Mesothelial cell of epicardium (in vitro differentiated cells): ENCODE results near the gene ABCC4. TPM values are rescaled to one million over a fixed set of nuclear protein-coding genes. Genes with fewer than 3 reads are reported as not detected.
"Not testable (repeated sequence)": the region's sequence is repeated elsewhere in the genome, so short reads cannot be mapped to it uniquely, and the experiment has no call there.

Source experiments
- DNase-seq, 2 experiments: peaks; one replicate each; pipeline ENCODE4 v3.0.0; 2021; ENCODE audit warnings: low spot score in 2 of 2; ENCODE audit not compliant: unreplicated experiment in 2 of 2
- H3K27ac Mint-ChIP-seq: 2 replicates; pipeline ENCODE4 v1.8.0; 2021; ENCODE audit warnings: mixed read lengths
- H3K27me3 Mint-ChIP-seq: 2 replicates; pipeline ENCODE4 v1.8.0; 2021; ENCODE audit warnings: low read depth, mixed read lengths
- H3K36me3 Mint-ChIP-seq: 2 replicates; pipeline ENCODE4 v1.8.0; 2021; ENCODE audit warnings: mixed read lengths
- H3K4me1 Mint-ChIP-seq: 2 replicates; pipeline ENCODE4 v1.8.0; 2021; ENCODE audit warnings: mixed read lengths
- H3K4me3 Mint-ChIP-seq: 2 replicates; pipeline ENCODE4 v1.8.0; 2021; ENCODE audit warnings: mild to moderate bottlenecking, moderate library complexity, mixed read lengths
- H3K9me3 Mint-ChIP-seq: 2 replicates; pipeline ENCODE4 v1.8.0; 2021; ENCODE audit warnings: mixed read lengths
- total RNA-seq: library from RNA; stranded (reverse); gene quantifications from 3 replicates; pipeline ENCODE4 v1.2.1, GENCODE V29; 2021
- TF ChIP-seq, protein P1 (sequence below): fragments of 200-600 bp; sonication (generic); IDR thresholded peaks from one replicate; pipeline ENCODE4 v1.5.0; 2021; ENCODE audit warnings: antibody characterized with exemption; ENCODE audit not compliant: unreplicated experiment

ABCC4 gene
- total RNA-seq, 1 donor from 2014 or later: 7.7 TPM

DNA sequence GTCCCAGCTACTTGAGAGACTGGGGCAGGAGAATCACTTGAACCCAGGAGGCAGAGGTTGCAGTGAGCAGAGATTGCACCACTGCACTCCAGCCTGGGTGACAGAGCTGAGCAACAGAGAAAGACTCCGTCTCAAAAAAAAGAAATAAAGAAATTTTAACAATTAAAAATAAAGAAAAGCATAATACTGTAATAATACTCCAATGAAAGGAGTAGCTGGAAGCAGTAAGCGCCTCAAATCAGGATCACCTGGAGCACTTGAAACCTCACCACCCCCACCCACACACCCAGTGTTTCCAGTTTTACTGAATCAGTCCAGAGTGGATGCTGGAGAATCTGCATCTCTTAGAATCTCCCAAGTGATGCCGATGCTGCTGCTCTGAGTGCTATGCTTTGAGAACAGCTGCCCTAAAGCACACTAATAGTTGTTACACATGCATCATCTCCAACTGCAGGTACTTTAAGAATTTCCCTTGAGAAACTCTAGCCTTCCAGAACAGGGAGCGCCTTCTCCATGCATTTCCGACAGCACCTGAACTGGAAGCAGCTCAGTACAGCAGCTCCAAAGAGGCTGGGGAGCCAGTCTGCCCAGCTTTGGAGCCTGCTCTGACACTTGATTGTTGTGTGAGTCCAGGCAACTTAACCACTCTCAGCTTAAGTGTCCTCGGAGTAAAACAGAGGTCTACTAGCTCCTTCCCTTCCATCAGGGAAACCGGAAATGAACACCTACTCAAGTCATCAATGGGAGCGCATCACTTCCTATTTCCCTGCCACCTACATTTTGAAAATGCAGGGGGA is 2.9 kb downstream of the ABCC4 start:
- Mint-ChIP-seq H3K27me3 (peaks cover 17% of the 10 kb centered on the region), H3K27ac (no peak overlapping the region), H3K9me3 (no peaks in the 10 kb centered on the region), H3K36me3 (no peaks in the 10 kb centered on the region), H3K4me1 (peaks cover 8% of the 10 kb centered on the region), H3K4me3 (no peak overlapping the region)
- no peak for DNase-seq
- TF ChIP-seq, protein P1, sequence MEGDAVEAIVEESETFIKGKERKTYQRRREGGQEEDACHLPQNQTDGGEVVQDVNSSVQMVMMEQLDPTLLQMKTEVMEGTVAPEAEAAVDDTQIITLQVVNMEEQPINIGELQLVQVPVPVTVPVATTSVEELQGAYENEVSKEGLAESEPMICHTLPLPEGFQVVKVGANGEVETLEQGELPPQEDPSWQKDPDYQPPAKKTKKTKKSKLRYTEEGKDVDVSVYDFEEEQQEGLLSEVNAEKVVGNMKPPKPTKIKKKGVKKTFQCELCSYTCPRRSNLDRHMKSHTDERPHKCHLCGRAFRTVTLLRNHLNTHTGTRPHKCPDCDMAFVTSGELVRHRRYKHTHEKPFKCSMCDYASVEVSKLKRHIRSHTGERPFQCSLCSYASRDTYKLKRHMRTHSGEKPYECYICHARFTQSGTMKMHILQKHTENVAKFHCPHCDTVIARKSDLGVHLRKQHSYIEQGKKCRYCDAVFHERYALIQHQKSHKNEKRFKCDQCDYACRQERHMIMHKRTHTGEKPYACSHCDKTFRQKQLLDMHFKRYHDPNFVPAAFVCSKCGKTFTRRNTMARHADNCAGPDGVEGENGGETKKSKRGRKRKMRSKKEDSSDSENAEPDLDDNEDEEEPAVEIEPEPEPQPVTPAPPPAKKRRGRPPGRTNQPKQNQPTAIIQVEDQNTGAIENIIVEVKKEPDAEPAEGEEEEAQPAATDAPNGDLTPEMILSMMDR: no peak

DNA sequence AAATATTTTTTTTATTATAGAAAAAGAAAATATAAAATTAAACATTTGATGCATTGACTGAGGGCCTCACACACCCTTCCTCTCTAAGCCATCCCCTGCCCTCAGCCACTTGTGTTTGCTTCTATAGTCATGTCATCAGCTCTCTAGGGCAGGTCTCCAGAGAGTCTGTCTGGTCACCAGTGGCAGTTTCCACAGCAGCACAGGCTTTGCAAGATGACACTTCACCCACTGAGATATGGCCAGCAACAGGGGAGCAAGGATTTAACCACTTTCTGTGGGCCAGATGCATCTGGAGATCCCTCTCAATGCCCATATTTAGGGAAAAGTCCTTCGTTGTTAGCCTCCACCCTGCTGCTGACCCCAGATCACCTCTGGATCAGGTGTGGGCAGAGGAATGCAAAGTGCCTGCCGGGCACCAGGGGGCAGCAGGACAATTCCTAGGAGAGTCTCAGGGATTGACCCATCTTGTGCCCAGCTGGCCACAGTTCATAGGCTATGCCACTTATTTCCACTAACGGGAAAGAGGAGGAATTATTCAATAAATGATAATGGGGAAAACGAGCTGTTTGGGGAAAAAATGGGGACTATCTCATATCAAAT is 4.8 kb downstream of the ABCC4 start:
- TF ChIP-seq, protein P1: peak; percentile 24
- Mint-ChIP-seq H3K4me1 (peaks cover 8% of the 10 kb centered on the region), H3K36me3 (no peaks in the 10 kb centered on the region), H3K9me3 (no peaks in the 10 kb centered on the region), H3K4me3 (no peak overlapping the region), H3K27me3 (peaks cover 3% of the 10 kb centered on the region), H3K27ac (no peak overlapping the region)
- no peak for DNase-seq

DNA sequence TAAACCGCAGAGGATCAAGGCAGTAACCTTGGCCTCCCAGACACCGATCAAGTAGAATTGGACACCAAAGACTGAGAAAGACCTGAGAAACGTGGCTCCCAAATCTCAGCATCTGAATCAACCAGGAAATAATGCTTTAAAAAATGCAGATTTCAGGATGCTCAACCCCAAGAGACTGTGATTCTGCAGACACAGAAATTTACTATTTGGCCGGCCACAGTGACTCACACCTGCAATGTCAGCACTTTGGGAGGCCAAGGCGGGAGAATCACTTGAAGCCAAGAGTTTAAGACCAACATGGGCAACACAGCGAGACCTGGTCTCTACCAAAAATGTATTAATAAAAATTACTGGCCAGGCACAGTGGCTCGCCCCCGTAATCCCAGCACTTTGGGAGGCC is 6.2 kb downstream of the ABCC4 start:
- Mint-ChIP-seq H3K27ac (no peak overlapping the region), H3K4me1 (peaks cover 2% of the 10 kb centered on the region), H3K4me3 (no peak overlapping the region), H3K36me3 (no peaks in the 10 kb centered on the region), H3K27me3 (no peaks in the 10 kb centered on the region), H3K9me3 (no peaks in the 10 kb centered on the region)
- TF ChIP-seq, protein P1: no peak
- no peak for DNase-seq

DNA sequence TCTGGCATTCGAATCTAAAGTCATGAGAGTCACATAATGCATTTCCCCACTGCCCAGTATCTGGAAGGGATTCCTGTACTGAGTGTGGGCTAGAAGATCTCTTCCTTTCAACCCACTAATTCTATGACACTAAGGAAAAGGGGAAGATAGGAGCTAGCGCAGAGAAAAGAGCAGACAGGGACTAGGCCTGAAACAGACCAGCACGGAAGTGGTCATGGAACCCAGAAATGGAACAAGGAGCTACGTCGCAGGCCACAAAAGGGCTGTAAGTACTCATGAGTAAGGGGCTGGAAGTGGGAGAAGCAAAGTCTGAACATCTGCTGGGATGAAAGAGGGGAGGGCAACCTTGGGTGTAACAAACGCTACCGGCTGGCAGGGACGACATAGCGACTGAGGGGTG is 8.6 kb downstream of the ABCC4 start:
- Mint-ChIP-seq H3K27ac (no peak overlapping the region), H3K36me3 (no peaks in the 10 kb centered on the region), H3K4me3 (no peak overlapping the region), H3K27me3 (no peaks in the 10 kb centered on the region), H3K9me3 (no peaks in the 10 kb centered on the region), H3K4me1 (no peaks in the 10 kb centered on the region)
- TF ChIP-seq, protein P1: no peak
- no peak for DNase-seq

DNA sequence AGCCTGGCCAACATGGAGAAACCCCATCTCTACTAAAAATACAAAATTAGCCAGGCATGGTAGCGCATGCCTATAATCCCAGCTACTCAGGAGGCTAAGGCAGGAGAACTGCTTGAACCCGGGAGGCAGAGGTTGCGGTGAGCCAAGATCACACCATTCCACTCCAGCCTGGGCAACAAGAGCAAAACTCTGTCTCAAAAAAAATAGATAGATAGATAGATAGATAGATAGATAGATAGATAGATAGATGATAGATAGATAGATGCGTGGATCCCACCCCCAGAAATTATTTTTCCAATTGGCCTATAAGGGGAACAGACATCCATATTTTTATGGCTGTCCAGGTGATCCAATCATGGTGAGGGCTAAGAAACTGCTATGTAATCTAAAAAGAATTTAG is 11.3 kb downstream of the ABCC4 start:
- not testable (repeated sequence) for H3K4me1 Mint-ChIP-seq, H3K27ac Mint-ChIP-seq, H3K4me3 Mint-ChIP-seq, H3K36me3 Mint-ChIP-seq, DNase-seq, H3K27me3 Mint-ChIP-seq, H3K9me3 Mint-ChIP-seq

DNA sequence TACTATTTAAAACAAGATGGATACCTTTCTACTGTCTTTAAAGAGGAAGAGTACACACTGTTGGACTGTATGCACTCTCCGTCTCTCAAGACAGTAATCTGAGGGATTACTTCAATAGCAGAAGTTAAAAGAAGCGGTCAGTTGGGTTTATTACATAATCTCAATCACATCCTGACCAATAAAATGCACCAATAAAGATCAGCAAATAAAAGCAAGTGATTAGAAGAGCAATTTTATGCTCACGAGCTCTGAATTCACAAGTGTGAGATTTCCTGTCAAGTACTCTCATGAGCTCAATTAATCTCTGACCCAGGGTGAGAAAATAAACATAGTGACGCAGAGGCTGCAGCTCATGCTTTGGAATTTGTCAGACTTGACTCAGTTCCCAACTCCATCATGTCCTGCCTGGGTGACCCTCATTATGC is 12.2 kb downstream of the ABCC4 start:
- TF ChIP-seq, protein P1: no peak
- DNase-seq: no peak
- H3K36me3 Mint-ChIP-seq: no peaks in the 10 kb centered on the region
- H3K27ac Mint-ChIP-seq: no peak overlapping the region
- H3K9me3 Mint-ChIP-seq: no peaks in the 10 kb centered on the region
- no peak overlapping the region for H3K4me3 Mint-ChIP-seq
- H3K27me3 Mint-ChIP-seq: no peaks in the 10 kb centered on the region
- no peaks in the 10 kb centered on the region for H3K4me1 Mint-ChIP-seq
